Measurements from ENCODE around the gene FAM210B.
"Not testable (repeated sequence)": the region's sequence is repeated elsewhere in the genome, so short reads cannot be mapped to it uniquely, and the experiment has no call there.

FAM210B gene

DNA sequence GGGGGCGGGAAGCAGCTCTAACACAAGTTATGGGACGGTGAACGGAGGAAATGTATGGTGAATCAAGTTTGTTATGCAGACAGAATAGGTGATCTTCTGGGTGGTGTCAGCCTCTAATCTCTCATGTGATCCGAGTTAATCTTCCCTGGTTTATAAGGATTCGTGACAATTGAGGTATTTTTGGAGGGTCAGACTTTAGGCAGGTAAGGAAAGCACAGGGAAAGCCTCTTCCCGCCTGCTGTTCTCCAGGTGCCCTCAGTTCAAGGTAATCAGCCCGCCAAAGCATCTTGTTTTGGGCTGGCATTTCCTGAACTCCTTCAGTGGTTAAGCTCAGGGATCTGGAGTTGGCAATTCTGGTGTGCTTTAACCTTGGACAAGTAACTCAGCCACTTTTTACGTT lies 34.9 kb downstream of the FAM210B start:
- no peak for DNase-seq

DNA sequence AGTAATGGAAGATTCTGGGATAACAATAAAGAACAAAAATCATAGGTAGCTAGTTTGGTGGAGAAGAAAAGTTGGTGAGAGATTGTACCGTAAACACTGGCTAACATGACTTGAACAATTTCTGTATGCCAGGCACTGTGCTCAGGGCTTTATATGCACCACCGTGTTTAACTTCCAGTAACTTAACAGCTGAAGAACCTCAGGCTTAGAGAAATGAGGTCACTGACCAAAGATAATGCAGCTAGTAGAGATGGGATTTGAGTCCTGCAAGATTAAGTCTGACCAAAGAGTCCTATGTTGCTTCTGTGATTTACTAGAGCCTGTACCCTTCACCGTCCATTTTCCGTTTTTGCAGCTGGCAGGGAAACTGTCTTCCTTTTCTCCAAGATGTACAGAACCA lies 36.4 kb downstream of the FAM210B start:
- no peak for DNase-seq

DNA sequence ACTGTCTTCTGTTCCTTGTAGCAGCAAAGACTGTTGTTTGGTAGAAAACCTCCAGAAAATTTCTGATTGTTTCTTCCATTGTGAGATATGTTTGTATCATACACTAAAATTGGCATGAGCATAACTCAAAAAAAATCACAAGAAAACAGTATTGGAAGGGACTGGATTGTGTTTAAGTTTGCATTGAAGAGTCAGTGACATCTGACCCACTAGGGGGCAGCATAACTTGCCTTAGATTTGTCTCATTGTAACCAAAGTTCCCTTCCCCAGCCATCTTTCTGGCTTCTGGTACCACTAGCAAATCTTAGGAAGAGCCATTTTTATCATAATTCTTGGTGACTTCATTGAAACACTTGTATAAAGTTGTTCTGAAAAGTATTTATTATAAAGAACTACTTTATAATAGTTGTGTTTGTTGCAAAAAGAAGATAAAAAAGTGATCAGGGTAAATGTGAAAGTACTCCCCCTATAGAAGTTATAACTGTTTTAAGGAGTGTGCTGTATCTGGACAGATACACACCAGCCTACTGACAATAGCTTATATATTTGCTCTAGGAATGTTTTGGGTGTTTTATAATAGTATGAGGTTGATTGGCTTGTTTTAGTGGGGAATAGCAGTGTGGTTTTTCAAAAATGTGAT lies 41.3 kb downstream of the FAM210B start:
- DNase-seq: peak in 1 of 2 experiments; percentile 6

DNA sequence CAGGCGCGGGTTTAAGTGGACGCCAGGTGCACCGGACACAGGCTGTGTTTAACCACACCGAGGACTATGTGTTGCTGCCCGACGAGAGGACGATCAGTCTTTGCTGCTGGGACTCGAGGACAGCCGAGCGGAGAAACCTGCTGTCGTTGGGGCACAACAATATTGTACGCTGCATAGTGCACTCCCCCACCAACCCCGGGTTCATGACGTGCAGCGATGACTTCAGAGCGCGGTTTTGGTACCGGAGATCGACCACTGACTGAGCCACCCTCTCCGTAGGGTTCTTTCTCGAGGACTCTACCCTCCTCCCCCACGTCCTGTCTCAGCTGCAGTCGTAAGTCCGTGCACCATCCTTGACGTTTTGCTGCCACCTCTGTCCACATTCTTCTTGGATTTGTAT lies 44.7 kb downstream of the FAM210B start:
- no peak for DNase-seq

DNA sequence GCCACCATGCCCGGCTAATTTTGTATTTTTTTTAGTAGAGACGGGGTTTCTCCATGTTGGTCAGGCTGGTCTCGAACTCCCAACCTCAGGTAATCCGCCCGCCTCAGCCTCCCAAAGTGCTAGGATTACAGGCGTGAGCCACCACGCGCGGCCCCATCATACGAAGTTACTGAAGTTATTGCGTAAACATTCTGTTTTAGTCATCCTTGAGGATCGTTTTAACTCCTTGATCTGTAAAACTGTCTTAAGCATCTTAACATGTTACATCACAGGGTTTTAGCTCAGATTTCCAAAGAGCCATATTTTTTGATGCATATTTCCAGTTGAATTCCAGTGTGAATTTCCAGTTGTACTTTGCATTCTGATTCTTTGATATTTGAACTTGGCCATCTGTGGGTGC lies 46.6 kb downstream of the FAM210B start:
- DNase-seq: not testable (repeated sequence)

DNA sequence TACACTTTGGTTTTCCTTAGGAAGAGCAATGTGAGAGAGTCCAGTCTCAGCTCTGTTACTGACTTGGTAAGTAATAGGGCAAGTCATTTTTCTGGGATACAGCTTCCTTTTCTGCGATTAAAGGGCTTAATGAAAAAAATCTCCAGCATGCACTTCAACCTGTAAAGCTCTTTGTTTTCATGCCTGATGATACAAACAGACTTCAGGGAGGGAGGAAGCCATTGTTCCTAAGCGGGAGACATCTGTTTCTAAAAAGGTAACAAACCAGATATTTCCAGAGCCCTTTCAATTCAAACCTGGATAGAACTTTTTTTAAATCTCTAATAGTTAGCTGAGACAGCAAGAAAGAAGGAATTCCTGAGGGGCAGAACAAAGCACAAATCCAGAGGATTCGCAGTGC lies 48.1 kb downstream of the FAM210B start:
- DNase-seq: no peak

DNA sequence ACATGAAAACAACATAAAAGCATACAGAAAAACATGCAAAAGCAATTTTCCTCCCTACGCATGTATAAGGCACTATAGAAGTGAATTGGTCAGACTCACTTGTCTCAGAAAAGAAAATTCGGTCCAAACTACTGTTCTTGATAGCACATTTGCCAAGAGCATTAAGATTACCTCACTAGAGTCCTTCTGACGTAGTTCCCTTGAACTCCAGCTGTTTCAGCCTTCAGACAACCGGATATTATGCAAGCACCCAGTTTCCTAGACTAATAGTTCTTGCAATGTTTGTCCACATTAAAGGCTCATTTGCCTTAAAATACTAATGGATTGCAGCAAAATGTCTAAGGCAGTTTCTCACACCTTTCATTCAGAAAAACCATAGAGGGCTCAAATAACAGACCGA lies 50.7 kb downstream of the FAM210B start:
- DNase-seq: no peak

DNA sequence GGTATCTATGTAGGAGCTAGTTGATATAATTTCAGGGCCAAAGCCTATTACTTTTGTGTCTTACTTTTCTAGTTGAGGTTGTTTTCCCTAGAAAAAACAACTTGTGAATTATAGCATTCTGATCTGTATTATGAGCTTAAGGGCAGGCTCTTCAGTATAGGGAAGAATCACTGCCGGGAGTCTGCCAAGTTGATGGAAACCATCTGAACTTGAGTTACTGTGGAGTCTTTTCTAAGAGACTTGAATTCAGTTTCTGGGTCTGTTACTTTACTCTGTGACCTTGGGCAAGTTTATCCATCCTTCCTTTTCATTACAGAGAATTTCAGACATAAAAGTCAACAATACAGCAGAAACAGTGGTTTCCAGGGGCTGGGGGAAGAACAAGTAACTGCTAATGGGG lies 51.2 kb downstream of the FAM210B start:
- DNase-seq: no peak

DNA sequence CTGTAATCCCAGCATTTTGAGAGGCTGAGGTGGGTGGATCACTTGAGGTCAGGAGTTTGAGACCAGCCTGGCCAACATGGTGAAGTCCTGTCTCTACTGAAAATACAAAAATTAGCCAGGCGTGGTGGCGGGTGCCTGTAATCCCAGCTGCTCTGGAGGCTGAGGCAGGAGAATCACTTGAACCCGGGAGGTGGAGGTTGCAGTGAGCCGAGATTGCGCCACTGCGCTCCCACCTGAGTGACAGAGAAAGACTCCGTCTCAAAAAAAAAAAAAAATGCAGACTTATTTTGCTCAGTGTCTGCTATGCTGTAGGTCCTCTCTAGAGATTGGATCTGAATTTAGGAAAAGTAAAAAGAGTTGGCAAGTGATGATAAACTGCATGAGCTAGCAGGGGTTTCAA lies 52.5 kb downstream of the FAM210B start:
- DNase-seq: not testable (repeated sequence)

DNA sequence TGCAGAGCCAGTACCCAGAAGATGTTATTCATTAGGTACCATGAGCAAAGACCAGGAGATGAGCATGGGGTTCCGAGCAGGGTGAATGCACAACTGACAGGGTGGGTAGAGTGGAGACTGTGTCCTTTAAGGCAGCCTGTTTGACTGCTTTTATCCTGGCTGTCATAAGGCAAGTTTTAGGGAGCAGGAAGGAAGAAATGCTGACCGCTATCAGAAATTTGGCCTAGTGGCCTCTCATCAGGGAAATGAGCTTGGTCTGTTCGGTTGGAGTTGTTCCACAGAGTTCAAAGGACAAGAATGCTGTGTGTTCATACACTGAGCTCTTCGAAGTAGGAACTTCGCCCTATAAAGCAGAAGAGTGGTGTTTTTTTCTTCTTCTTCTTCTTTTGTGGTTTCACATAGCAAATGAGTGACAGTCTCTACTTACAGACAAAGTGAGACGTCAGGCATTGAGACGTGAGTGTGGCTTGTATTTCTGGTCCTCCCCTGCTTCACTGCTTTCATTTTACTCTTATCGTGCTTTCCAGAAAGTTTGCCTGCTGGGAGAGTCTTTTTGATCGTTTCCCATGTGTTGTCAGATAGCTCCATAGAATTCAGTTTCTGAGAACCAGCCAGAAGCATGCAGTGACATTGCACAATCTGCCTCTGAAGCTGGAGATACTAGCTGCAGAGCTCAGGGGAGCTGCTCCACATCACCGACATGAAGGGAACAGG lies 53.1 kb downstream of the FAM210B start, which contains the start of gene CASS4:
Gene CASS4 (plus strand): TSS at position 502 of the 714 bp plus-strand sequence. CDS start 199 bp downstream, at position 701.
- DNase-seq: no peak

DNA sequence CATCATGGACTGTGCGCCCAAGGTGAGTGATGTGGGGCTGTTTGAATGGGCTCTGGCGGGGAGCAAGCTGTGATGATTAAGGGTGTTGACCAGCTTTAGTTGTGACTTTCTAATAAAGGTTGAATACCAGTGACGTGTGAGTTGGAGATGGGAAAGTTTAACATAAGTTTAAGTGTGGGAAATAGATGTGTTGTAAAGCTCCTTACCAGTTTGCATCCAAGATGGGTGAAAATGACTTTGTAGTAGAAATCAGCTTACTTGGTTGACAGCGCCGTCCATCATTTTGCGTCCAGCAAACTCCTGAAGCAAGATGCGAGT lies 53.7 kb downstream of the FAM210B start:
- no peak for DNase-seq

DNA sequence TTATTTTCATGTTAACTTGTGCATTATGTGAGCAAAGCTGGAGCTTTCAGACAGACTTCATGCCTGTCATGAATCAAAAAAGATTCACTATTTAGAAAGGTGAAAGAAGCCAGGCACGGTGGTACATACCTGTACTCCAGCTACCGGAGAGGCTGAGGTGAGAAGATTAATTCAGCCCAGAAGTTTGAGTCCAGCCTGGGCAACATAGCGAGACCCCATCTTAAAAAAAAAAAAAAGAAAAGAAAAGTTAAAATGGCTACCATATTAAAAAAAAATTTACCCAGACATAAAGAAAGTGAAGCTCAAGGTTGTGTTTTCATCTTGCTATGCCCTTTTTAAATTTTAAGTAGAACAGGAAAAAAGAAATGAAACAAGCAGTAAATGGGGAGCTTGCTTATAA lies 54.2 kb downstream of the FAM210B start:
- no peak for DNase-seq

DNA sequence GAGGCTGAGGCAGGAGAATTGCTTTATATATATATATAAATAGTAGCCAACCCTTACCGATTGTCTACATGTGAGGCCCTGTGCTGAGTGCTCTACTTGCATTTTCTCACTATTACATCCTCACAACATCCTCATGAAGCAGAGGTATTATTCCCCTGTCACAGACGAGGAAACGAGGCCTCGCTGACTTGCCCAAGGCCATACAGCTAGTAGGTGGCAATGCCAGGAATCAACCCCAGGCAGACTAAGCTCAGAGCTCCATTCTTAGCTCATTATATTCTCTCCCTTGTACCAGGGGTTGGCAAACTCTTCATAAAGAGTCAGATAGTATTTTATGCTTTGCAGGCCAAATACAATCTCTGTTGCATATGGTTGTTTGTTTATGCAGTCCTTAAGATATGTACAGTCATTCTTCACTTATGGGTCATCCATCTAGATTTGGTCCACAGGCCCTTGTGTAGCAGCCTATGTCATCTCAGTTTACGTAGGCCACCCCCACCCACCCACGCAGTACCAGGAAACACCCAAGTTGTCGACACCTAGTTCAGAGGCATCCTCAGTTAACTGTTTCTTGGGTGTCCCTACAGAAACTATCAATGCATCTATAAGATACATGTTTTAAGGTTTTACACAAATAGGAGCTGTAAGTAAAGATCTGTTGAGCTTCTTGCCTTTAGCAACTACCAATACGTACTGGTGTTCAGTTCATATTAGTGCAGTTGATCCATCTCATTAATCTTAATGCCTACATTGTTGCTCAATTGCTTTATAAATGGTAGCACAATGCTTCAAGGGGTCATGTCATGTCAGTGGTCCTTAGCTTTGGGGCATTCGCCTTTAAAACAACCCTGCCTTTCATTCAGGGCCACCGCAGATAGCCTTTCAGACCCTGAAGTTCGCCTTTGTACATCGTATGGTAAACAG lies 56.3 kb downstream of the FAM210B start:
- no peak for DNase-seq

DNA sequence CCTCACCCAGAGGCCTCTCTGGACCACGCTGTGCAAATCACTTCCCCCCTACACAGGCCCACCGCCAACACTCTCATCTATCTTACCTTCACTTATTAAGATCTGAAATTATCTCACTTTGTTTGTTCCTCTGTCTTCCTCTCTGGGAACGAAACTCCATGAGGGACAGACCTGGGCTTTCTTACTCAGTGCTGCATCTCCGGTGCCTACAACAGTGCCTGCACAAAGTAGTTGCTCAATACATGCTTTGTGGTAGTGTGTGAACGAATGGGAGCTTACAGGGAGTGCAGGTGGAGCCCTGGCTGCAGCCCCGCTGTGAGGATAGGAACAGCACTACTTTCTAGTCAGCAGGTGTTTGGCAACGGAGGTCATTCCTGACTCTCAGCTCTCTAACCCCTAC lies 58.6 kb downstream of the FAM210B start:
- no peak for DNase-seq

DNA sequence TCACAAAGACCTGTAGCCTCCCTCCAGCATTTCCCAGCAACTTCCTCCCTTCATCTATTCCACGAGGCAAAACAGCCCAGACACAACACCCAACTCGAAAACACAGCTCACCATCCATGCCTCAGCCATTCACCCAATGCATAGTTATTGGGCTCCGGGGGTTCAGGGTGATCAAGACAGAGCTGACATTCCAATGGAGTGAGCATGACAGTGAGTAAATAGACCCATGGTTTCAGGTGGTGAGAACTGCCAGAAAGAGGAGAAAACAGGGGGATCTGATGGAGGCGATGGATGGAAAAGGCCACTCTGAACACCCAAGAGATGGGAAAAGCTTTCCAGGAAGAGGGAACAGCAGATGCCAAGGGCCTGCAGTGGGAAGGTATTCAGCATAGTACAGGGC lies 59.1 kb downstream of the FAM210B start:
- no peak for DNase-seq
